Body of pancreas (tissue), 4 donors: ENCODE results near the gene MAP4K4.

Experiments used
- POLR2A ChIP-seq, 3 donors: fragments of 450-650 bp; IDR thresholded peaks; one replicate each; pipeline ENCODE4 v1.6.1; 2016; ENCODE audit warnings: antibody characterized with exemption in 3 of 3, mild to moderate bottlenecking in 2 of 3
- TF ChIP-seq, protein P1 (sequence below), 7 experiments: fragments of 450-650 bp in 4 of 7; fragments of 200-600 bp in 3 of 7; sonication (generic) in 3 of 7; IDR thresholded peaks; one replicate each; pipeline ENCODE4 v1.5.1; 2016 to 2019; ENCODE audit warnings: antibody characterized with exemption in 7 of 7

DNA sequence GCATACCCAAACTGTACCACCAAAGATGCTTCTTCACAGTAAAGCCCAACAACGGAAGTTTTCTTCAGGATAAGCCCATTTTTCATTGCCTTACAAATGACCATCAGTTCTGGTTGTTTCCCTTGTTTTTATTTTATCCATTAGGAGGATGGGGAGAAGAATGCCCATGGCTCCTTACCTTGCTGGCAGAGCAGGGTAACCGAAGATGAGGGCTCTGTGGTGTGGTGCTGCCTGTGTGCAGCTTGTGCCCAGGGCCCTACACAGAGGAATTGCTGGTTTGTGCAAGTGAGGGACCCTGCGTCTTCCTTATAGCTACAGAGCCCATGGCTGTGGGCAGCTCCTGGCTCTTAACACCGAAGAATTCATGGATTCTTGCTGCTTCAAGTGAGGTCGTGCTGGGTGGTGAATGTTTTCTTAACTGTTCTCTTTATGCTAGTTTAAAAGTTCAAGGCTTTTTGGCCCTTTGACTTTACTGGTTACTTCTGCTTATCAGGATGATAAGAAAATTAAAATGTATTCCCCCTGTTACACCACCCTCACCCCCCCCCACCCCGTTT lies 110.6 kb downstream of the MAP4K4 start:
- TF ChIP-seq, protein P1, sequence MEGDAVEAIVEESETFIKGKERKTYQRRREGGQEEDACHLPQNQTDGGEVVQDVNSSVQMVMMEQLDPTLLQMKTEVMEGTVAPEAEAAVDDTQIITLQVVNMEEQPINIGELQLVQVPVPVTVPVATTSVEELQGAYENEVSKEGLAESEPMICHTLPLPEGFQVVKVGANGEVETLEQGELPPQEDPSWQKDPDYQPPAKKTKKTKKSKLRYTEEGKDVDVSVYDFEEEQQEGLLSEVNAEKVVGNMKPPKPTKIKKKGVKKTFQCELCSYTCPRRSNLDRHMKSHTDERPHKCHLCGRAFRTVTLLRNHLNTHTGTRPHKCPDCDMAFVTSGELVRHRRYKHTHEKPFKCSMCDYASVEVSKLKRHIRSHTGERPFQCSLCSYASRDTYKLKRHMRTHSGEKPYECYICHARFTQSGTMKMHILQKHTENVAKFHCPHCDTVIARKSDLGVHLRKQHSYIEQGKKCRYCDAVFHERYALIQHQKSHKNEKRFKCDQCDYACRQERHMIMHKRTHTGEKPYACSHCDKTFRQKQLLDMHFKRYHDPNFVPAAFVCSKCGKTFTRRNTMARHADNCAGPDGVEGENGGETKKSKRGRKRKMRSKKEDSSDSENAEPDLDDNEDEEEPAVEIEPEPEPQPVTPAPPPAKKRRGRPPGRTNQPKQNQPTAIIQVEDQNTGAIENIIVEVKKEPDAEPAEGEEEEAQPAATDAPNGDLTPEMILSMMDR (IDR thresholded peaks at IDR 0.05) = no peak
- no peak for TF ChIP-seq POLR2A (IDR thresholded peaks at IDR 0.05)
